H7 (cell line): ENCODE results near the gene PCDHA9. TPM values are rescaled to one million over a fixed set of nuclear protein-coding genes. Genes with fewer than 3 reads are reported as not detected.

Experiments
- DNase-seq: peaks from one replicate; pipeline ENCODE4 v3.0.0; 2012
- H3K27me3 ChIP-seq: 2 replicates; pipeline ENCODE4 v1.6.0; 2011; ENCODE audit warnings: mild to moderate bottlenecking, low read length; ENCODE audit not compliant: control insufficient read depth, insufficient read depth
- H3K36me3 ChIP-seq: replicated peaks from 2 replicates; pipeline ENCODE4 v1.5.1; 2011; ENCODE audit warnings: low read length; ENCODE audit not compliant: control insufficient read depth, insufficient read depth
- H3K4me3 ChIP-seq: 2 replicates; pipeline ENCODE4 v1.5.1; 2011; ENCODE audit warnings: low read depth, mild to moderate bottlenecking, control low read depth, low read length, moderate library complexity; ENCODE audit not compliant: insufficient read depth
- total RNA-seq: library from RNA; depleted of rRNA; stranded (reverse); fragments of >200 nt; shearing (Covaris generic); gene quantifications from 2 replicates; pipeline ENCODE4 v1.2.3, GENCODE V29; 2014; rRNA removed

The PCDHA9 gene
- total RNA-seq, 1 experiment from 2014 or later: 0.03 TPM

- no peaks in the 10 kb centered on the region for H3K27me3 ChIP-seq
- peak; percentile 83 for DNase-seq
- H3K36me3 ChIP-seq: no peaks in the 10 kb centered on the region
- peak overlapping the region; percentile 34 for H3K4me3 ChIP-seq
Measured at GRCh38 chr5:140882591-140882899, 34.4 kb downstream of the PCDHA9 start.

- no peak overlapping the region for H3K4me3 ChIP-seq
- no peaks in the 10 kb centered on the region for H3K36me3 ChIP-seq
- H3K27me3 ChIP-seq: no peaks in the 10 kb centered on the region
- DNase-seq: peak; percentile 13
Measured at GRCh38 chr5:140883373-140883772, 35.2 kb downstream of the PCDHA9 start.

- no peaks in the 10 kb centered on the region for H3K27me3 ChIP-seq
- no peak overlapping the region for H3K4me3 ChIP-seq
- H3K36me3 ChIP-seq: no peaks in the 10 kb centered on the region
- DNase-seq: peak; percentile 28
Measured at GRCh38 chr5:140883927-140884697, 35.9 kb downstream of the PCDHA9 start.

Other genes with a start within 250 kb of the PCDHA9 start
- 0.21 TPM in 1 of 2 replicates, not detected in the other for gene CD14, start 215.2 kb upstream of the PCDHA9 start, total RNA-seq
- 27.1 and 34.4 TPM in 2 replicates for gene TMCO6, start 208.9 kb upstream of the PCDHA9 start, total RNA-seq
- 136 and 144 TPM in 2 replicates for gene NDUFA2, start 200.8 kb upstream of the PCDHA9 start, total RNA-seq
- gene IK, start 200.6 kb upstream of the PCDHA9 start, total RNA-seq: 55.5 and 76.3 TPM in 2 replicates
- 15.7 and 24.0 TPM in 2 replicates for gene WDR55, start 183.5 kb upstream of the PCDHA9 start, total RNA-seq
- gene DND1, start 174.8 kb upstream of the PCDHA9 start, total RNA-seq: 0.83 and 0.85 TPM in 2 replicates
- 45.3 and 46.6 TPM in 2 replicates for gene HARS1, start 157.0 kb upstream of the PCDHA9 start, total RNA-seq
- 31.8 and 33.5 TPM in 2 replicates for gene HARS2, start 156.9 kb upstream of the PCDHA9 start, total RNA-seq
- gene ZMAT2, start 147.9 kb upstream of the PCDHA9 start, total RNA-seq: 42.3 and 42.7 TPM in 2 replicates
- not detected in 2 replicates for gene PCDHA1, start 62.2 kb upstream of the PCDHA9 start, total RNA-seq
- gene PCDHA2, start 53.5 kb upstream of the PCDHA9 start, total RNA-seq: not detected in 2 replicates
- not detected in 2 replicates for gene PCDHA3, start 47.3 kb upstream of the PCDHA9 start, total RNA-seq
- gene PCDHA4, start 41.3 kb upstream of the PCDHA9 start, total RNA-seq: 6.0 and 7.6 TPM in 2 replicates
- 0.15 and 0.28 TPM in 2 replicates for gene PCDHA5, start 26.8 kb upstream of the PCDHA9 start, total RNA-seq
- 0.30 and 0.42 TPM in 2 replicates for gene PCDHA6, start 20.4 kb upstream of the PCDHA9 start, total RNA-seq
- gene PCDHA7, start 14.1 kb upstream of the PCDHA9 start, total RNA-seq: 0.28 and 0.37 TPM in 2 replicates
- 0.11 and 0.14 TPM in 2 replicates for gene PCDHA8, start 7.2 kb upstream of the PCDHA9 start, total RNA-seq
- 0.11 and 0.28 TPM in 2 replicates for gene PCDHA10, start 7.5 kb downstream of the PCDHA9 start, total RNA-seq
- gene PCDHA11, start 20.6 kb downstream of the PCDHA9 start, total RNA-seq: 10.0 and 10.2 TPM in 2 replicates
- gene PCDHA12, start 26.9 kb downstream of the PCDHA9 start, total RNA-seq: 1.9 and 2.3 TPM in 2 replicates
- gene PCDHA13, start 33.7 kb downstream of the PCDHA9 start, total RNA-seq: 1.6 and 2.5 TPM in 2 replicates
- gene PCDHAC1, start 77.9 kb downstream of the PCDHA9 start, total RNA-seq: 10.3 and 17.3 TPM in 2 replicates
- 21.2 and 24.2 TPM in 2 replicates for gene PCDHAC2, start 118.1 kb downstream of the PCDHA9 start, total RNA-seq
- 0.10 and 0.30 TPM in 2 replicates for gene PCDHB1, start 203.0 kb downstream of the PCDHA9 start, total RNA-seq
- 0.69 and 1.9 TPM in 2 replicates for gene PCDHB2, start 246.2 kb downstream of the PCDHA9 start, total RNA-seq